HCT116 (cell line): Measurements from ENCODE around the gene RUNX1. TPM values are rescaled to one million over a fixed set of nuclear protein-coding genes. Genes with fewer than 3 reads are reported as not detected.

Experiments
- ATAC-seq: fragments of 200-7000 bp; cut with Tn5 transposase; 2 replicates; pipeline ENCODE4 v1.9.1; 2020; ENCODE audit warnings: mild to moderate bottlenecking, moderate library complexity
- BruUV-seq: library from RNA; stranded (reverse); fragments of 400-500 nt; replicated peaks from 2 replicates; lab custom pipeline; 2021; lab: Mats Ljungman, UMichigan
- CTCF ChIA-PET: fragments of 300-600 bp; sonication (Branson Sonifier 250); formaldehyde crosslinking; loops from one replicate; lab custom pipeline; 2021; ENCODE audit warnings: antibody characterized with exemption; lab: Charles Lee
- POLR2A ChIA-PET: fragments of 300-600, 350-600 bp; sonication (Branson Sonifier 250); formaldehyde crosslinking; loops from one replicate; lab custom pipeline; 2021; ENCODE audit warnings: antibody characterized with exemption; lab: Charles Lee
- RAD21 ChIA-PET, 2 experiments: fragments of 300-600 bp; sonication (Branson Sonifier 250); formaldehyde crosslinking; loops; one replicate each; lab custom pipeline; 2023; ENCODE audit warnings: low total read pairs in 2 of 2; ENCODE audit not compliant: uncharacterized antibody in 2 of 2, unreplicated experiment in 2 of 2, low non-redundant PET in 1 of 2; lab: Charles Lee
- DNase-seq: peaks from one replicate; pipeline ENCODE4 v3.0.0-alpha.2; 2010; ENCODE audit warnings: low read depth, low spot score
- H2AFZ ChIP-seq: fragments of 200-600 bp; shearing (Covaris generic), sonication (generic); 2 replicates; pipeline ENCODE4 v1.6.1; 2017; ENCODE audit warnings: low read depth, mixed run types, mixed read lengths, antibody characterized with exemption, low read length; ENCODE audit not compliant: poor library complexity, severe bottlenecking
- H3K27ac ChIP-seq: 2 replicates; pipeline ENCODE4 v1.5.1; 2012; ENCODE audit warnings: low read depth, low read length
- H3K27me3 ChIP-seq: fragments of 200-600 bp; sonication (generic); 2 replicates; pipeline ENCODE4 v1.6.1; 2016; ENCODE audit warnings: mixed run types, low read length, mixed read lengths; ENCODE audit not compliant: insufficient read depth
- H3K36me3 ChIP-seq, 2 experiments: fragments of 200-500 bp in 1 of 2; fragments of 200-600 bp in 1 of 2; sonication (Bioruptor generic) in 1 of 2; sonication (generic) in 1 of 2; 2 replicates each; pipeline versions ENCODE4 v1.5.1 to v1.6.1; 2014 to 2016; ENCODE audit warnings: low read length in 2 of 2, inconsistent platforms in 1 of 2, mixed read lengths in 1 of 2, mixed run types in 1 of 2; ENCODE audit not compliant: insufficient read depth in 2 of 2, control insufficient read depth in 1 of 2
- H3K4me1 ChIP-seq, 2 experiments: fragments of 200-600 bp in 1 of 2; sonication (generic) in 1 of 2; 2 replicates each; pipeline versions ENCODE4 v1.5.1 to v1.6.1; 2012 to 2017; ENCODE audit warnings: low read length in 2 of 2, inconsistent platforms in 1 of 2, mild to moderate bottlenecking in 1 of 2, mixed read lengths in 1 of 2, mixed run types in 1 of 2, moderate library complexity in 1 of 2; ENCODE audit not compliant: insufficient read depth in 2 of 2, control insufficient read depth in 1 of 2
- H3K4me2 ChIP-seq: fragments of 200-600 bp; sonication (generic); 2 replicates; pipeline ENCODE4 v1.6.1; 2017; ENCODE audit warnings: mixed run types, low read length, mixed read lengths
- H3K4me3 ChIP-seq, 2 experiments: fragments of 200-600 bp in 1 of 2; sonication (generic) in 1 of 2; replicated peaks in 1 of 2; 2 replicates each; pipeline ENCODE4 v1.5.1; 2011 to 2016; ENCODE audit warnings: low read length in 2 of 2, control low read depth in 1 of 2, low read depth in 1 of 2, mild to moderate bottlenecking in 1 of 2, mixed read lengths in 1 of 2, mixed run types in 1 of 2
- H3K79me2 ChIP-seq: fragments of 200-600 bp; sonication (generic); 2 replicates; pipeline ENCODE4 v1.6.1; 2017; ENCODE audit warnings: mild to moderate bottlenecking, mixed run types, low read length, moderate library complexity, mixed read lengths; ENCODE audit not compliant: insufficient read depth
- H3K9ac ChIP-seq: fragments of 200-600 bp; sonication (generic); 2 replicates; pipeline ENCODE4 v1.6.1; 2016; ENCODE audit warnings: low read length, mixed read lengths
- H3K9me2 ChIP-seq: fragments of 200-600 bp; sonication (generic), shearing (Covaris generic); 2 replicates; pipeline ENCODE4 v1.6.1; 2017; ENCODE audit warnings: mixed run types, mild to moderate bottlenecking, moderate library complexity; ENCODE audit not compliant: insufficient read depth
- H3K9me3 ChIP-seq, 2 experiments: fragments of 200-500 bp in 1 of 2; fragments of 200-600 bp in 1 of 2; sonication (Bioruptor generic) in 1 of 2; sonication (generic) in 1 of 2; 2 replicates each; pipeline ENCODE4 v1.6.1; 2014 to 2017; ENCODE audit warnings: low read length in 2 of 2, mixed read lengths in 2 of 2, inconsistent platforms in 1 of 2, low read depth in 1 of 2, mild to moderate bottlenecking in 1 of 2, mixed run types in 1 of 2, moderate library complexity in 1 of 2; ENCODE audit not compliant: control insufficient read depth in 1 of 2, insufficient read depth in 1 of 2
- H4K20me1 ChIP-seq: fragments of 200-600 bp; sonication (generic), shearing (Covaris generic); 2 replicates; pipeline ENCODE4 v1.6.1; 2017; ENCODE audit warnings: mixed run types, mild to moderate bottlenecking, moderate library complexity; ENCODE audit not compliant: insufficient read depth
- CBX3 ChIP-seq: IDR thresholded peaks from 2 replicates; pipeline ENCODE4 v1.6.1; 2012; ENCODE audit warnings: low read depth
- CEBPB ChIP-seq: IDR thresholded peaks from 2 replicates; pipeline ENCODE4 v1.6.1; 2012; ENCODE audit warnings: low read depth
- EZH2phosphoT487 ChIP-seq: fragments of 200-600 bp; IDR thresholded peaks from 2 replicates; pipeline ENCODE4 v1.6.1; 2018; ENCODE audit warnings: antibody characterized with exemption, borderline replicate concordance
- FOSL1 ChIP-seq: IDR thresholded peaks from 2 replicates; pipeline ENCODE4 v1.6.1; 2012; ENCODE audit warnings: low read depth
- JUND ChIP-seq: IDR thresholded peaks from 2 replicates; pipeline ENCODE4 v1.6.1; 2012
- POLR2A ChIP-seq: IDR thresholded peaks from 2 replicates; pipeline ENCODE4 v1.7.0; 2011; ENCODE audit warnings: borderline replicate concordance; ENCODE audit not compliant: insufficient read depth, insufficient read length; ENCODE audit errors: extremely low read depth
- POLR2AphosphoS5 ChIP-seq: IDR thresholded peaks from 2 replicates; pipeline ENCODE4 v1.6.1; 2011; ENCODE audit warnings: mild to moderate bottlenecking, low read depth, low read length, moderate library complexity
- RAD21 ChIP-seq: IDR thresholded peaks from 2 replicates; pipeline ENCODE4 v1.6.1; 2012; ENCODE audit warnings: low read depth, mild to moderate bottlenecking
- SIN3A ChIP-seq: IDR thresholded peaks from 2 replicates; pipeline ENCODE4 v1.6.1; 2012; ENCODE audit warnings: low read depth
- SP1 ChIP-seq: IDR thresholded peaks from 2 replicates; pipeline ENCODE4 v1.6.1; 2012; ENCODE audit warnings: low read depth
- SRF ChIP-seq: IDR thresholded peaks from 2 replicates; pipeline ENCODE4 v1.6.1; 2012; ENCODE audit warnings: low read depth
- TCF7L2 ChIP-seq: IDR thresholded peaks from 2 replicates; pipeline ENCODE4 v1.7.0; 2011; ENCODE audit warnings: borderline replicate concordance, inconsistent platforms; ENCODE audit not compliant: insufficient read depth, insufficient read length; ENCODE audit errors: extremely low read depth
- YY1 ChIP-seq: IDR thresholded peaks from 2 replicates; pipeline ENCODE4 v1.6.1; 2011; ENCODE audit warnings: low read length, low read depth, moderate library complexity, mild to moderate bottlenecking; ENCODE audit not compliant: insufficient replicate concordance; ENCODE audit errors: extremely low read depth
- ZFX ChIP-seq: fragments of 450-650 bp; IDR thresholded peaks from 2 replicates; pipeline ENCODE4 v1.6.1; 2017
- ZNF274 ChIP-seq: fragments of 200-500 bp; sonication (Bioruptor generic); IDR thresholded peaks from 2 replicates; pipeline ENCODE4 v1.6.1; 2014; ENCODE audit warnings: mild to moderate bottlenecking, low read depth, low read length, inconsistent platforms
- intact Hi-C: fragments of 100-400 bp; cut with micrococcal nuclease; formaldehyde crosslinking; loops from 2 replicates; pipeline ENCODE4 v1.10.0; 2022
- total RNA-seq: library from RNA; stranded (reverse); gene quantifications from one replicate; pipeline ENCODE4 v1.2.1, GENCODE V29; 2021; ENCODE audit not compliant: unreplicated experiment
- TF ChIP-seq, protein P1 (sequence below): IDR thresholded peaks from 2 replicates; pipeline ENCODE4 v1.6.1; 2011; ENCODE audit warnings: mild to moderate bottlenecking, low read length, moderate library complexity; ENCODE audit not compliant: insufficient replicate concordance; ENCODE audit errors: extremely low read depth
- TF ChIP-seq, protein P2 (sequence below), 3 experiments: fragments of 200-600 bp in 1 of 3; sonication (generic) in 1 of 3; IDR thresholded peaks in 2 of 3; conservative IDR thresholded peaks in 1 of 3; 2 replicates each; pipeline ENCODE4 v1.5.1; 2012 to 2017; ENCODE audit warnings: low read depth in 2 of 3, low read length in 2 of 3, antibody characterized with exemption in 1 of 3, borderline replicate concordance in 1 of 3, control low read depth in 1 of 3, mild to moderate bottlenecking in 1 of 3, mixed read lengths in 1 of 3, mixed run types in 1 of 3, moderate library complexity in 1 of 3; ENCODE audit not compliant: insufficient read depth in 1 of 3
- TF ChIP-seq, protein P3 (sequence below): IDR thresholded peaks from 2 replicates; pipeline ENCODE4 v1.6.1; 2012
- TF ChIP-seq, protein P4 (sequence below): IDR thresholded peaks from 2 replicates; pipeline ENCODE4 v1.6.1; 2012

RUNX1 gene
- total RNA-seq, 1 experiment from 2014 or later = 33.5 TPM

GRCh38 chr21:34858559-34858958, 190.5 kb downstream of the RUNX1 start:
- peaks cover 34 to 43% of the 10 kb centered on the region in 2 experiments; a peak in 3 of 4 replicates for H3K36me3 ChIP-seq
- H3K27me3 ChIP-seq = no peaks in the 10 kb centered on the region
- RAD21 ChIA-PET = no interaction called here
- H3K4me2 ChIP-seq = no peak overlapping the region
- CTCF ChIA-PET = interaction anchor here (1.3 to 1.4 kb wide), 3 partner anchors 11 to 113 kb away, joined by 4 to 7 read pairs (median 4); no protein-coding TSS in a partner anchor
- DNase-seq (no peak), ATAC-seq (no peak)
- H4K20me1 ChIP-seq = no peaks in the 10 kb centered on the region
- H3K9me3 ChIP-seq = no peaks in the 10 kb centered on the region
- H3K4me3 ChIP-seq = no peak overlapping the region
- BruUV-seq = no TSS peak
- POLR2A ChIA-PET = no interaction called here
- no peak for TF ChIP-seq SIN3A
- TF ChIP-seq, protein P1, sequence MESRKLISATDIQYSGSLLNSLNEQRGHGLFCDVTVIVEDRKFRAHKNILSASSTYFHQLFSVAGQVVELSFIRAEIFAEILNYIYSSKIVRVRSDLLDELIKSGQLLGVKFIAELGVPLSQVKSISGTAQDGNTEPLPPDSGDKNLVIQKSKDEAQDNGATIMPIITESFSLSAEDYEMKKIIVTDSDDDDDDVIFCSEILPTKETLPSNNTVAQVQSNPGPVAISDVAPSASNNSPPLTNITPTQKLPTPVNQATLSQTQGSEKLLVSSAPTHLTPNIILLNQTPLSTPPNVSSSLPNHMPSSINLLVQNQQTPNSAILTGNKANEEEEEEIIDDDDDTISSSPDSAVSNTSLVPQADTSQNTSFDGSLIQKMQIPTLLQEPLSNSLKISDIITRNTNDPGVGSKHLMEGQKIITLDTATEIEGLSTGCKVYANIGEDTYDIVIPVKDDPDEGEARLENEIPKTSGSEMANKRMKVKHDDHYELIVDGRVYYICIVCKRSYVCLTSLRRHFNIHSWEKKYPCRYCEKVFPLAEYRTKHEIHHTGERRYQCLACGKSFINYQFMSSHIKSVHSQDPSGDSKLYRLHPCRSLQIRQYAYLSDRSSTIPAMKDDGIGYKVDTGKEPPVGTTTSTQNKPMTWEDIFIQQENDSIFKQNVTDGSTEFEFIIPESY = no peak
- TF ChIP-seq CEBPB = no peak
- TF ChIP-seq FOSL1 = no peak
- TF ChIP-seq, protein P2, sequence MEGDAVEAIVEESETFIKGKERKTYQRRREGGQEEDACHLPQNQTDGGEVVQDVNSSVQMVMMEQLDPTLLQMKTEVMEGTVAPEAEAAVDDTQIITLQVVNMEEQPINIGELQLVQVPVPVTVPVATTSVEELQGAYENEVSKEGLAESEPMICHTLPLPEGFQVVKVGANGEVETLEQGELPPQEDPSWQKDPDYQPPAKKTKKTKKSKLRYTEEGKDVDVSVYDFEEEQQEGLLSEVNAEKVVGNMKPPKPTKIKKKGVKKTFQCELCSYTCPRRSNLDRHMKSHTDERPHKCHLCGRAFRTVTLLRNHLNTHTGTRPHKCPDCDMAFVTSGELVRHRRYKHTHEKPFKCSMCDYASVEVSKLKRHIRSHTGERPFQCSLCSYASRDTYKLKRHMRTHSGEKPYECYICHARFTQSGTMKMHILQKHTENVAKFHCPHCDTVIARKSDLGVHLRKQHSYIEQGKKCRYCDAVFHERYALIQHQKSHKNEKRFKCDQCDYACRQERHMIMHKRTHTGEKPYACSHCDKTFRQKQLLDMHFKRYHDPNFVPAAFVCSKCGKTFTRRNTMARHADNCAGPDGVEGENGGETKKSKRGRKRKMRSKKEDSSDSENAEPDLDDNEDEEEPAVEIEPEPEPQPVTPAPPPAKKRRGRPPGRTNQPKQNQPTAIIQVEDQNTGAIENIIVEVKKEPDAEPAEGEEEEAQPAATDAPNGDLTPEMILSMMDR (IDR thresholded peaks at IDR 0.05 in 2 of 3, conservative IDR thresholded peaks at IDR 0.05 in 1 of 3; ENCODE audit: borderline replicate concordance in 1 of 3, insufficient read depth in 1 of 3, low read depth in 2 of 3, low read length in 2 of 3) = no peak
- TF ChIP-seq POLR2A = no peak
- TF ChIP-seq, protein P3, sequence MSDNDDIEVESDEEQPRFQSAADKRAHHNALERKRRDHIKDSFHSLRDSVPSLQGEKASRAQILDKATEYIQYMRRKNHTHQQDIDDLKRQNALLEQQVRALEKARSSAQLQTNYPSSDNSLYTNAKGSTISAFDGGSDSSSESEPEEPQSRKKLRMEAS = no peak
- TF ChIP-seq YY1 = no peak
- TF ChIP-seq TCF7L2 = no peak
- no peak for TF ChIP-seq RAD21
- no peak for TF ChIP-seq SRF
- TF ChIP-seq CBX3 = no peak
- no peak for TF ChIP-seq ZNF274
- no peak for TF ChIP-seq ZFX
- no peak for TF ChIP-seq EZH2phosphoT487
- no peak for TF ChIP-seq SP1
- TF ChIP-seq JUND = no peak
- TF ChIP-seq, protein P4, sequence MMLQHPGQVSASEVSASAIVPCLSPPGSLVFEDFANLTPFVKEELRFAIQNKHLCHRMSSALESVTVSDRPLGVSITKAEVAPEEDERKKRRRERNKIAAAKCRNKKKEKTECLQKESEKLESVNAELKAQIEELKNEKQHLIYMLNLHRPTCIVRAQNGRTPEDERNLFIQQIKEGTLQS = no peak
- no peak for TF ChIP-seq POLR2AphosphoS5
- peaks cover 16% of the 10 kb centered on the region for H3K79me2 ChIP-seq
- H3K4me1 ChIP-seq = peaks cover 0 to 6% of the 10 kb centered on the region in 2 experiments; a peak in 2 of 4 replicates
- H3K9ac ChIP-seq = no peak overlapping the region
- H3K9me2 ChIP-seq = no peaks in the 10 kb centered on the region
- intact Hi-C loops = no loop called here
- H2AFZ ChIP-seq = no peak overlapping the region
- H3K27ac ChIP-seq = no peak overlapping the region
